Measurements from ENCODE around the gene NKD2.

NKD2 gene

DNA sequence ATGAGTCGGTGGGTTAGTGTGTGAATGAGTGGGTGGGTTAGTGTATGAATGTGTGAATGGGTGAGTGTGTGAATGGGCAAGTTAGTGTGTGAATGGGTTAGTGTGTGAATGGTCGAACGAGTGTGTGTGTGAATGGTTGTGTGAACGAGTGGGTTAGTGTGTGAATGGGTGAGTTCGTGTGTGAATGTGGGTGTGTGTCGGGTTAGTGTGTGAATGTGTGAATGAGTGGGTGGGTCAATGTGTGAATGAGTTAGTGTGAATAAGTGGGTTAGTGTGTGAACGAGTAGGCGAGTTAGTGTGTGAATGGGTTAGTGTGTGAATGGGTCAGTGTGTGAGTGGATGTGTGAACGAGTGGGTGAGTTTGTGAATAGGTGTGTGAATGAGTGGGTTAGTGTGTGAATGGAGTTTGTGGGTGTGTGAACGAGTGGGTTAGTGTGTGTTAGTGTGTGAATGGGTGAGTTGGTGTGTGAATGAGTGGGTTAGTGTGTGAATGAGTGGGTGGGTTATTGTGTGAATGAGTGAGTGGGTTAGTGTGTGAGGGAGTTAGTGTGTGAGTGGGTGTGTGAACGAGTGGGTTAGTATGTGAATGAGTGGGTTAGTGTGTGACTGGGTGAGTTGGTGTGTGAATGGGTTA is 38.8 kb downstream of the NKD2 start:
- DNase-seq = no peak

DNA sequence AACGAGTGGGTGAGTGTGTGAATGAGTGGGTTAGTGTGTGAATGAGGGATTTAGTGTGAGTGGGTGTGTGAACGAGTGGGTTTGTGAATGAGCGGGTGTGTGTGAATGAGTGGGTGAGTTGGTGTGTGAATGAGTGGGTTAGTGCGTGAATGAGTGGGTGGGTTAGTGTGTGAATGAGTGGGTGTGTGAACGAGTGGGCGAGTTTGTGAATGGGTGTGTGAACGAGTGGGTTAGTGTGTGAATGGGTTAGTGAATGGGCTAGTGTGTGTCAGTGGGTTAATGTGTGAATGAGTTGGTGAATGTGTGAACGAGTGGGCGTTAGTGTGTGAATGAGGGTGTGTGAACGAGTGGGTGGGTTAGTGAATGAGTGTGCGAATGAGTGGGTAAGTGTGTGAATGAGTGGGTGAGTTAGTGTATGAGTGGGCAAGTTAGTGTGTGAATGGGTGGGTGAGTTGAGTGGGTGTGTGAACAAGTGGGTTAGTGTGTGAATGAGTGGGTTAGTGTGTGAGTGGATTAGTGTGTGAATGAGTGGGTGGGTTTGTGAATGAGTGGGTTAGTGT is 39.6 kb downstream of the NKD2 start:
- no peak for DNase-seq

DNA sequence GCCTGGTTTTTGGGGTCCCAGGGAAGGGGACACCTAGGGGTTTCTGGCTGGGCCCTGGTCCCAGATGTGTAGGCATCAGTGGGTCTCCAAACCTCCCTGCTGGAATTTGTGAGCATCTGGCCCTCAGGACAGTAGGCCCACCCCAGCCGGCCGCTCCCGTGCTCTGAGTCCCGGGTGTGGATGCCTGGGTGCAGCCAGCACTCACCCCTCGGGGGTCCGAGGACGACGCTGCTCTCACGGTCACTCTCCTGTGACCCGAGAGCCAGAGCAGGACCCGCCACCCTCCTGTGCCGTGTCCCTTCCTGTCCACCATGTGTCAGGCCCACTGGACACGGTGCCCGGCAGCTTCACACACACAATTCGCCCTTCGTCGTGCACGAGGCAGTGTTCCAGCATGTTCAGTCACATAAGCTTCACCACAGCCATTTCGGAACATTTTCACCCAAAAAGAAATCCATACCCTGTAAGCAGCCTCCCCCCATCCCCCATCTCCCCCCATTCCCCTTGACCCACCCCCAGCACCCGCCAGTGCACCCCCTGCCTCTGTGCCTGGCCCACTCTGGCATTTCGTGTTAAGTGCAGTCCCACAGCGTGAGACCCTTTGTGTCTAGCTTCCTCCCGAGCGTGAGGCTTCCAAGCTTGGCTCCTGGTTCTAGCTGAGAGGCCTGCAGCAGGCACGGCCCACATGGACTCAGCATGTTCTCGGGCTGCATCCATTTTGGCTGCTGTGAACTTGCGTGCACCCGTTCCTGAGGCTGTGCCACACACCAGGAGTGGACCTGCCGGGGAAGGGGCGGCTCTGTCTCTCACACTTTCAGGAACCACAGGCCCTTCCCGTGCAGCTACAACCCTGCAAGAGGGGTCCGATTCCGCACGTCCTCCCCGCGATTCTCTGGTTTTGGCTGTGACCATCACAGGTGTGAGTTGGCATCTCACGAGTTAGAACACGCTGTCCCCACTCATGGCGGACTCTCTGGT is 40.5 kb downstream of the NKD2 start:
- DNase-seq = no peak

DNA sequence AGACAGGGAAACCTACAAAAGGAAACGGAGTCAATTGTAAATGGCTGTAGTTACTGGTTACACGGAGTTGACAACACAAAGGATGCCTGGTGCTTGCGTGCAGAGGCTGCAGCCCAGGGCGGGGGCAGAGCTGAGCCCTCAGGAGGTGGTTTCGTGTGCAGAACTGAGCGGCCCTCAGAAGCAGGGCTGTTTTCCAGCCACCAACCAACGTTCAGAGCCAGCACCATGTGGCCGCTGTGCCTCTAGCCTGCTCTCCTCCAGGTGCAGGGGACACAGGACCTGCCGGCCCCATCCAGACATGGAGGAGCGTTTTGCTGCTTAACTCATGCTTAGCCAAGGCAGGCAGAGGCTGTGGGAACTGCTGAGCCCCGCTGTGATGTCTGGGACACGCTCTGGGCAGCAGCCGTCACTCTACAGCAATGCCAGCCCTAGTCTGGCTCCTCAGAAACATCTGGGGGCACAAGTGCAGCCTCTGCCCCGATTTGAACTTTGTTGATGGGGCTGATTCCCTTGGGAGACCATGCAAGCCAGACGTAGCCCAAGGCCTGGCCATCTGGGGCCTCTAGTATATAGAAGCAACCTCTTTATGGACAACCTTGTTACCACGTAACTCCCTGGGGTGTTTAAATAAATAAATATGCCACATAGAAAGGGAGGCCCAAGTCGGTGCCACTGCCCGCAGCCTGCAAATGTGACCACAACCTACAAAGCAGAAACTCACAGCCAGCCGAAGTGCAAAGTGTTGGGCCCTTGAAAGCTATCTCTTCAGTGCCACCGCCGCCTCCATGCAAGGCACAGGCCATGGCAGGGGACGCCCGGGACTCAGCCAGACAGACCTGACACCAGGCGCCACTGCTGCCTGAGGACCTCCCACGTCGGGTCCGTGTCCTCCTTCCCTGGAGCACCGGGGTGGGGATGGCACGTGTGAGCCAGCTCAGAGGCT is 42.1 kb downstream of the NKD2 start:
- DNase-seq = no peak

DNA sequence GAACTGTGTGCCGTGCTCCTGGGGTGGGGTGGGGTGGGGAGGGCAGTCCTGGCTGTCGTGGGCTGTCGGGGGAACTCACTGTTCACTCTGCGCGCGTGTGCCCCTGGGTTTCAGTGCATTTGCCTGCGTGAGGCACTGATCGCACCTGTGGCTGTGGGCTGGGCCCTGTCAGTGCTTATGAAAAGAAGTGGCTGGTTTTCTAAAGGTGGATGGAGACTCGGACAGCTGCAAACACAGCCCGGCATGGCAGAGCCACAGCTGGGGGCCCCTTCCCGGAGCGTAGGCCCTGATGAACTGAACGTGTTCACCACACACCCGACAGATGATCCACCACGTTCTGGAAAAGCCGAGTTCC is 42.7 kb downstream of the NKD2 start:
- no peak for DNase-seq

DNA sequence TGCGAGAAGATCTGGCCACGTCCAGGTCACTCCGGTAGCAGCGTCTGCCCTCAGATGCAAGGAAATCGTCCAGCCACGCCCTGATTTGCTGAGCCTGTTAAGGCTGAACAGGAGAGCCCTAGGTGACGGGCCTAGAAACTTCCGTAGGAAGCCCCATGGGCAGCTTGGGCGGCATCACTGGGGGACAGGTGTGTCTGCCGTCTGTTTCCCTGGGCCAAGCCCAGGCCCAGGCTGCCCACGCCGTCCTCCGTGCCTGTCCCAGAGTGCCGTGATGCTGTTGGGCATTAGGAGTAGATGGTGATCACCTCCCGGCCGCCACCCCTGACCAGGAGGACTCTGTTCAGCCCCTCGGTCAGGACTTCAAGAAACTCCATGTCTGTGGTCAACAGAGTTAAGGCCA is 43.5 kb downstream of the NKD2 start:
- no peak for DNase-seq

DNA sequence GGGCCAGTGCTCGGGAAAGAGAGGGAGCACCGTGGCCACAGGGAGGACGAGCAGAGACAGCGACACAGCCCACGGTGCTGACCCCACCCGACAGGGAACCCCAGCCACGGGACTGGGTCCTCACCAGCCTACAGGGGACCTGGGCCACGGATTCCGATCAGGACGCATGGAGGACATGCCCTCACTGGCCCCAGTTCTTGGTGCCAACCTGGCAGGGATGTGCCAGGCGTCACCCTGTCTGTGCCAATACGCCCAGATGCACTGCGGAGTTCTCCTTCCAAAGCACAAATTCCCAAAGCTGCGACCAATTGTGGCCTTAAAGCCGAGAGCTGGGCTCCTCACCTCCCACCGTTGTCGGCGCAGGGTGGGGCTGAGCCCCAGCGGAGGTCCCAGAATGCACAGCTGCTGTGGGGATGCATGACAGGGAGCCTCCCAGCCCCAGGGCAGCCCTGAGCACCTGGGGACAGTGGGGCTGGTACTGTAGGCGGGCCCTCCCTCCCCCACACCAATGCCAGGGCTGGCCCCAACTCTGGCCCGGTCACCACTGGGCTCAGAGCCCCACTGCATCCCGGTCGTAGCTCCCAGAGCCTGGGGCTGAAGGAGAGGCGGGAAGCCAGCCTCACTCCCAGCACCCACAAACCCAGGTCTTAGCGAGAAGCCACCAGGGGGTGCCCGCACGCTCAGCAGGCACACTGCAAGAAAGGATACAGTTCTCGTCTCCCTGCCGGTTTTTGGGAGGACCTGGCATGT is 44.2 kb downstream of the NKD2 start:
- no peak for DNase-seq

DNA sequence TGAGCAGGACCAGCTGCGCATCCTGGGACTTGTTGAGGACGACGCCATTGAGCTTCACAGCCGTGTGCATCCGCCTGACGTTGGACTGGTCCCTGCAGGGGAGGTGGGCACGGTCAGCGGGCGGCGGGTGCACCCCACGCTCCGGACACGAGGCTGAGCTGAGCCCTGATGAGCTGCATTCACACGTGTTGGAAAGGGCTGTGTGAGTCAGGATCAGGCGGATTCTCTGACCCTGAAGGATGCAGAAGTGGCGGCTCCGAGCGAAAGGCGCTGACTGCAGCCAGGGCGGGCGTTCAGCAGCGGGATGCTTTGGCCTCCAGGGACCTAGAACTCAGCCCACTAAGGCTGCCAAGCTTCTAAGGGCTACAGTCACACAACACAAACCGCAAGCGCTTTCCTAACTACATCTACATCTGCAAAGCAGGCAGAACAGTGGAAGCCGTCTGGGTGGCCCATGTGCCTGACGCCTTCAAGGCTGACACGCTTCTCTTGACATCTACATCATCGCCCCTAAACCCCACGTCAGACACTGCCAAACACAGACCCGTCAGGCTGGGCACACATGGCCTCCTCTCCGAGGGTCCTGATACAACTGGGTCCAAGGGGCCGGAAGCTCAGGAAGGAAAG is 44.9 kb downstream of the NKD2 start:
- DNase-seq = no peak

DNA sequence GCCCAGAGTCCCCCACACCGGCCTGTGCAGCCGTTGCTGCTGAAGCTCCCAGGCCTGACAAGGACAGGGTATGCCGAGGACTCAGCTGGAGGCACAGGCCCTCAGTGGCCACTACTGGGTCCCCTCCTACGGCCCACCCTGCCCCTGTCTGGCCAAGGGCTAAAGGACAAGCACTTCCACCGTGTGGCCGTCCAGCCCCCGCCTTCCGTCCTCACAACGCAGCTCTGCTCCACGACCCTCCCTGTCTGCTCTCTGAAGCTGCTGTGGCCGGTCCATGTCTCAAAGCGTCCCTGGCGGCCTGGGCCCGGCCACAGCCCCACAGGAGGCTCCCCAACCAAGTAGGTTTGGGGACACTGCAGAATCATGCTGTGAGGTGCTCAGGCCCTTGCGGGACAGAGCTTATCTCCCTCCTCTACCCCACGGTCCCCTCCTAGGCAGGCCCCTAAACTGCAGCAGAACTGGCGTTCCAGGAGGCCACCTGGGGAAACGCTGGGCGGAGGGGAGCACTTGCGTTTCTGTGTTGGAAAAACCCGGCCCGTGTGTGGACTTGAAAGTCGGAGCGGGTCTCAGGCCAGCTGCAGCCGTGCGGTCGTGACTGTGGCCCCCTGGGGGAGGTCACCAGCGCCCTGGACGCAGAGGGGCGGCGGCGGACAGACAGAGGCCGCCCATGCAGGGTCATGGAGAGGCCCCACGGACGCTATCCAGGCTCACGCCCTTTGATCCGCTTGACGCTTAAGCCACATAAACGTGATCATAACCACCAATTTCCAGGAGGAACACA is 45.6 kb downstream of the NKD2 start:
- no peak for DNase-seq

DNA sequence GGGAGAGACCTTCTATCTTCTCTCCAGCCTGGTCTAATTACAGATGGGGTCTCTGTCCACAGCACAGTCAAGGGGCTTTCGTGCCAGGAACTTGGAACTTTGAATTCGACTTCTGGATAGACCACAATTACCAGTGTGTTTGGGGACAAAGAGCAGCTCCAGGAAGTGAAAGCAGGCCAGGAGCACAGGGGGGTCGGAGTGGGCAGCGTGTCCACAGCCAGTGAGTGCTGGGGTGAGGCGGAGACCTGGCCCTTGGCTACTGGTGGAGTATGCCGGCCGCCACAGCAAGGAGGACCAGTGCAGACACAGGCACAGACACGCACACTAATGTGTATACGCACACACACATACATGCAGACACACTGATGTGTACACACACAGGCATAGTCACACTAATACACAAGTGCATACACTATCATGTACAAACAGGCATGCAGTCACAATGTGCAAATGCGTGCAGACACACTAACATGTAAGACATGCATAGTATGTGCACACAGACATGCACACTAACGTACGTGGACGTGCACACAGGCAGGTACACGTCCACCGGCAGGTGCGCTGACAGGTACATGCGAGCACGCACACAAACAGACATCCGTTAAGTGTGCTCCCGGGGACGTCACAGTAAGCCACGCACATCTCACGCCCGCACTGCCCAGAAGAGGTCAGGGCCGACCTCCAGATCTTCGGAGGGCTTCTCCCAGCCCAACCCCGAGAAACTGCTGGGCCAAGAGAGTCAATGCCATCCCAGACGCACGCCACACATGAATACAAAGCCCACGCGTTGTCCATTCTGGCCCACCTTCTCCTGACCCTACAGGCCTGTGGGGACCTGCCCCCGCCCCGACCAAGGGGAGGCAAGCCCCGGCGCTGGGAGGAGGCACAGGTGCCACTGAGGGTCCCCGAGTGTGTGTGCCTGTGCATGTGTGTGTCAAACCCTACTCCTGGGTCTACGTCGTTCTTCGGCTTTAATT is 46.5 kb downstream of the NKD2 start:
- no peak for DNase-seq

DNA sequence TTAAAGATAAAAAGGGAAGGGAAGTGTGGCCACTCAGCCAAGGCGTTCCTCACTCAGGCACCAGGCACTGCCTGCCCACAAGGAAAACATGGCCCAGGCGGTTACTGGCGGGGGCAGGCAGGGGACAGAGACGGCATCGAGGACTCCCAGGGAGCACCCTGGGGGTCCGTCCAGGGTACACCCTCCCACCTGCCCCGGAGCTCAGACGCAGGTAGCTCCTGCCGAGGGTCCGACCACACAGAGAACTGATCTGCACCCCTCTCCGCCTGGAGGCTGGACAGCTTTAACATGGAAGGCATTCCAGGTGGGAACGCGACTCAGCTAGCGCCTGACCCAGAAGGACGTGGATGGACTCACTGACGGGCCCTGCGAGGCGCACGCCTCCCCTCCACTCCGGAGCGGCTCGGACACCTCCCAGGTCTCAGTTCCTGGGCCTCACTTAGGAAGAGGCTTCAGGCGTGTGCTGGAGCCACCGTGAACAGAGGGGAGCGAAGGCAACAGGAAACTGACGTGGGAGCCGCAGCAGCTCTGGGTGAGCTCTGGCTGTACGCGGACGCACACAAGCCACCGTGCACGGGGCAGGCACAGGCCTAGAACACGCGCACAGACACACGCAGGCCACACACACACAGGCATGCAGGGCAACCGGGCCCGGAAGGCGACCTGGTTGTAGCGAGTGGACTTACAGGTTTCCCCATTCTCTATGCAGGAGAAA is 47.5 kb downstream of the NKD2 start:
- no peak for DNase-seq

DNA sequence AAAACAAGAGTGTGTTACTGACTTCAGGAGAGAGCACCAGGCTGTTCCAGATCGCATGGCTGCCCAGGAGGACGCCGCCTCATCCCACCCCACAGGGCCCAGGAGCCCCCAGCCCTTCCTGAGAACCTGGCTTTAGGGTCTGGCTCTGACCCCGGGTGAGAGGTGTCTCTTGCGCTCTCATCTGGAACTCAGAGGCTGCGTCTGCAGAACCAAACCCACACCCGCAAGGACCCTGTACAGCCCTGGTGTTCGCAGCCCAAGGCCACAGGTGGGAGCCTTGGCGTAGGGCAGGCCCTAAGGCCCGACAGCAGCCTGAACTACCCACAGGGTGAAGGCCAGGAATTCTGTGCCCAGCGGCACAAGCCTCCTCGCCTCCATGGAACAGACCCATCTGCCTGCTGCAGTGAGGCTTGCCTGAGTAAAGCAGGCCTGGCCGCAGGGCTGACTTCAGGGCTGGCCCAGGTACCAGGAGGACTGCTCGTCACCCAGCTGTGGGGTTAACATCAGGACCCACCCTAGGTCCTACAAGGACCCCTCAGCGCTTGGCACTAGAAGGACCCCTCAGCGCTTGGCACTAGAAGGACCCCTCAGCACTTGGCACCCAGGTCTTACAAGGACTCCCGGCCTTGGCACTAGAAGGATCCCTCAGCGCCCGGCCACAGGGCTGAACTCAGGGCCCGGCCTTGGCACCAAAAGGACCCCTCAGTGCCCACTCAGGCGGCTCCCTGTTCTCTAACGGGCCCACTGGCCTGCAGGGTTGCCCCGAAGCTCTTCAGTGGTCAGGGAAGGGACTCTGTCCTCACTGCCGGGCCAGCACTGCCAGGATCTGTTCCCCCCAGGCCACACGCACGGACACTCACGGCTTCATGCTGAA is 48.2 kb downstream of the NKD2 start:
- DNase-seq = no peak

DNA sequence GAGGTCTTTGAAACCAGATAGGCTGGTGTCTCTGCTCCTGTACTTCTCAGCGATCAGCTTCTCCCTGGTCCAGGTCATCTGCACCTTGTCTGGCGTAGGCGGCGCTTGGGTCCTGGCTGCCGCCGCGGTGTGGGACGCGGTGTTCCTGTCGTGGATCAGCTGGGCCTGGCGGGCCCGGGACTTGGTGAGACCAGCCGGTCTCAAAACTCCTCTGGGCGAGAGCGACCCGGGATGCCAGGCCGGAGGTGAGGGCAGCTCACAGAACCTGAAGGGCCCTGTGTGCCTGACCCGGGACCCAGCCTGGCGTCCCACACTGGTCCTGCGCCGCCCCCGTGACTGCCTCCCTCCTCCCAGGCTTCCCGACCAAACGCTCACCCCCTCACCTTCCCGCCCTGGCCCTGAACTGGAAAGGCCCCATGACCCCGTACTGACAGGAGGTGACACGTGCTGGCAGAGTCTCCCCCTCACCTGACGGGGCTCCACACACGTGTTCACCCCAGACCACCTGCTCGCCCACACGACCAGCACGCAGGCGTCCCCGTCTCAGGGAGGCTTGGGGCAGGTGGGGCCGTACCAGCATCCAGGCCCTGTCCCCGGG is 49.0 kb downstream of the NKD2 start:
- no peak for DNase-seq

DNA sequence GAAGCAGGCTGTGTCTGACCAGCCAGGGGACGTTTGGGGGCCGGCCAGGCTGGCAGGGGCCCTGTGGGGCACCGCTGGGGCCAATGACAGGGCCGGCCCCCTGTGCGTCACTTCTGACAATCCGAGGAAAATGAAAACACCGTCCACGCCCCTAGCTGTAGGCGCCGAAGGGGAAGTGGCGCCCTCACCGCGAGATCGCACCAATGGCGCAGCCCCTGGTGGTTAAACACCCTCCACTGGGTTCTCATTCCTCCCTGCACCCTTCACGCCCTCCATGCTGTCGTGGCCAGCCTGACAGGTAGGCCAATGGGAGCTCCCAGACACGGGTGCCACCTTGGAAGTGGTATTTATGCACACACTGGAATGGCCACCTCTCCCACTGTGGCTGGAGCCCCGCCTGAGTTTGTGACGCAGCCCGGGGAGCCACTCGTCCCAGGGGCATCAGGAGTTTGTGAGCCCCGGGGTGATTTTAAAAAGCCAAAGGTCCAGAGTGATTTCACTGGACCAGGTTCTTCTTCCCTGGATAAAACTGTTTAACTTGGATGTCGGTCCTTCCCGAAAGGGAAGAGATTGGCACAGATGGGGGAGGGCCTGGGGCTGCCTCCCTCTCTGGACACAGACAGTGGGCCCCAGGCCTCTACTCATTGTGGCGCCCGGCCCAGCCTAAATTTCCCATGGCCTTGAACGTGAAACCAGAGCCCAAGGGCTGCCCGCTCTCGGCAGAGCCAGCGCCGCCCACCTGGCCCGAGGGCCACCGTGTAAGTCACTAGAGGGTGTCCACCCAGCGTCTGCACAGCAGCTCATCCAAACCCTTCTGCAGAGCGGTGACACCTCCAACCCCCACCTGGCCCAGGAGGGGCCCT is 49.7 kb downstream of the NKD2 start:
- no peak for DNase-seq

DNA sequence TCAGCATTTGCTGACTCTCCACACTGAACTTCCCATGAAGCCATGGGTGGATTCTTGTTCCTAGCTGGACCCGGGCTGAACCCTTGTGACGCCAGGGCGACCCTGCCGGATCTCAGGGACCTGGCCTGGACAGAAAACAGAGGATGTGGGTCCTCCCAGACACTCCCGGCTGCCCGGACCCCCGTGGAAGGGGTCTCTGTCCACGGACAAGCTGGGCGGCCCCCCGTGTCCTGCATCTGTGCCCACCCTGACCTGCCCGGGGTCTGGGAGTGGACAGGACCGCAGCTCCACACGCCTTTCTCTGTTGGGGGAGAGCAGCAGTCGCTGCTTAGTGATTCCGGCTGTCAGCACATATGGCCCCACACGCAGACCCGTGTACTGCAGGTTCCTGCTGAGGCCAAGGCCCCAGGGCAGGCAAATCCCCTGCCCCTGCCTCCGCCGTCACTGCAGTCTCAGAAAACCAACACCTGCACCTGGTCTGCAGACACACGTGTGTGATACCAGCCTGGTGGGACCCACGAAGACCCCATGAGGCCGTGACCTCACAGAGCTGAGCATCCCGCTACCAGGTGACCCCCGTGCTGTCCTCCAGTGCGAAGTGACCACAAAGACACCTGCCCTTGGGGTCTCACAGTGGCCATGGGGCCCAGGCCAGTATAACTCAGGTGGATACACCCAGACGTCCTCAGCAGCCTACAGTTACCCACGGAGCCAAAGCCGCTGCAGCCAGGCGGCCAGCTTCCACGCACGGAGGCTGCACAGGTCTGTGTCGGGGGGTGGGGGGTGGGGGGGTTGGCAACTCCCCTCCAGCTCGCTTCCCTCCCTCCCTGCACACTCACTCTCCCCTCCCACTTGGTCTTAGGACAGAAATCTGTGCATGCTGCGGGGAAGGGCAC is 50.6 kb downstream of the NKD2 start:
- no peak for DNase-seq
